ENCODE measurements around the gene PXDN. TPM values are rescaled to one million over a fixed set of nuclear protein-coding genes. Genes with fewer than 3 reads are reported as not detected.

The PXDN gene
- total and polyA plus RNA-seq, 2 of the 4 experiments (the other 2 are of a cell fraction): 153 to 332 TPM

DNA sequence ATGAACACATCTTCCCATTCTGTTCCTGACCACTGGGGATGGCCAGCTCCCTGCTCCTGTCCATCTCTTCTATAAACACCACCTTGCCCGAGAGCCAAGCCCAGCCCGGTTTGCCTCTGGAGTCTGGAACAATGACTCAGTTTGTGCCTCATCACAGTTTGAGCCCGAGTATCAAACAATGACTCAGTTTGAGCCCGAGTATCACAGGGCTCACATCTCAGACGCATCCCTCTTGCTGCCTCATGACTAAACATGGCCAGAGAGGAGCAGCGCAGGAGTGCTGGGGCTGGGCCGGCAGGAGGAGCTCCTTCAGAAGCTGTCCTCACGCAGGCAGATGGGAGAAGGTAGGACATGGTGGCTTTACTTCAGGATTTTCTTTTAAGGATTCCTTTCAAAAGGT is 68.7 kb downstream of the PXDN start:
- peak overlapping the region; percentile 65 for H4K91ac ChIP-seq (ENCODE audit: insufficient read depth, low read depth, low read length)
- in situ Hi-C loops (cut with MboI; ENCODE audit: low sequenced_read_pairs): loop anchor here (5.0 kb wide), 1 partner anchor 72 kb away; no protein-coding TSS in a partner anchor
- peaks cover 27% of the 10 kb centered on the region for H4K20me1 ChIP-seq (ENCODE audit: insufficient read depth, low read length)
- H2BK120ac ChIP-seq (ENCODE audit: low read depth, low read length): peak overlapping the region; percentile 72
- H3K56ac ChIP-seq (ENCODE audit: extremely low read depth, insufficient read depth, low read length): no peak overlapping the region
- no peaks in the 10 kb centered on the region for H3K27me3 ChIP-seq (ENCODE audit: control insufficient read depth, insufficient read depth, low read length)
- intact Hi-C loops (cut with micrococcal nuclease): loop anchor here (1.0 kb wide), 6 partner anchors 21 to 142 kb away; no protein-coding TSS in a partner anchor
- H2AK9ac ChIP-seq (replicated peaks; ENCODE audit: low read depth, low read length, poor library complexity): peak overlapping the region; percentile 92
- H3K4me3 ChIP-seq (ENCODE audit: insufficient read depth, low read depth, low read length): no peak overlapping the region
- peak; percentile 99 for DNase-seq
- ChIA-PET CTCF (interaction anchor here (0.5 to 1.9 kb wide), 13 partner anchors 15 to 142 kb away, joined by 3 to 10 read pairs (median 3); no protein-coding TSS in a partner anchor), POLR2A (ENCODE audit: unreplicated experiment) (no interaction called here)
- peak overlapping the region; percentile 87; the same call in 1 of the 2 replicates for H2AK5ac ChIP-seq (ENCODE audit: low read depth, low read length)
- H4K5ac ChIP-seq (ENCODE audit: low read depth, low read length): no peak overlapping the region
- peak overlapping the region; percentile 60 for H3K27ac ChIP-seq (ENCODE audit: insufficient read depth, low read length)
- H3K9me3 ChIP-seq (ENCODE audit: control insufficient read depth, insufficient read depth, low read length): no peaks in the 10 kb centered on the region
- peak overlapping the region; percentile 85 for H3K4ac ChIP-seq (ENCODE audit: low read depth, low read length)
- H2BK20ac ChIP-seq (ENCODE audit: low read depth, low read length): no peak overlapping the region; the same call in 1 of the 2 replicates
- H3K4me2 ChIP-seq (ENCODE audit: low read depth, low read length): no peak overlapping the region
- BruUV-seq (replicated peaks): no TSS peak
- H3K14ac ChIP-seq (replicated peaks; ENCODE audit: low read depth, low read length): peak overlapping the region; percentile 20; the same call in 1 of the 2 replicates
- H3K18ac ChIP-seq (ENCODE audit: low read depth, low read length): no peak overlapping the region
- no peak overlapping the region for H3K23ac ChIP-seq (ENCODE audit: low read depth, low read length)
- dilution Hi-C loops (cut with HindIII; ENCODE audit: low sequenced_read_pairs, unreplicated experiment): no loop called here
- peak overlapping the region; percentile 78 for H2BK5ac ChIP-seq (ENCODE audit: low read depth, low read length, poor library complexity, severe bottlenecking)
- H3K9ac ChIP-seq (ENCODE audit: low read depth, low read length): no peak overlapping the region; the same call in 1 of the 2 replicates
- H4K8ac ChIP-seq (ENCODE audit: low read depth in 2 of 2, low read length in 2 of 2): peak overlapping the region in 1 of 2 experiments; percentile 42; a peak in 1 of 4 replicates
- H3K4me1 ChIP-seq (ENCODE audit: control insufficient read depth, insufficient read depth, low read length): peaks cover 9% of the 10 kb centered on the region
- peaks cover 81% of the 10 kb centered on the region for H3K36me3 ChIP-seq (ENCODE audit: control insufficient read depth, insufficient read depth, low read length)
- H2BK15ac ChIP-seq (ENCODE audit: low read depth, low read length): no peak overlapping the region
- peaks cover 43 to 90% of the 10 kb centered on the region in 2 experiments for H3K79me1 ChIP-seq (ENCODE audit: low read depth in 1 of 2, low read length in 2 of 2)
- ATAC-seq (ENCODE audit: low read depth): peak; percentile 99
- WGBS, 2 experiments (ENCODE audit: extremely low coverage in 2 of 2, insufficient read length in 1 of 2): 0% methylated on average over 4 of the region's 8 CpGs; no CpG with 5 or more reads in 1 of the 2 experiments
- H2AFZ ChIP-seq (replicated peaks; ENCODE audit: low read length, poor library complexity): peak overlapping the region; percentile 1
- H3K9me1 ChIP-seq (ENCODE audit: insufficient read depth, low read length): peaks cover 16% of the 10 kb centered on the region
- TF ChIP-seq RAD21 (IDR thresholded peaks at IDR 0.05; ENCODE audit: low read length) (peak; percentile 85), CHD1 (IDR thresholded peaks at IDR 0.05; ENCODE audit: low read depth, low read length) (peak; percentile 57; the same call in 1 of the 2 replicates), FOS (IDR thresholded peaks at IDR 0.05; ENCODE audit: low read depth, low read length) (peak; percentile 96), POLR2A (IDR thresholded peaks at IDR 0.05; ENCODE audit: low read depth, low read length) (peak; percentile 78), NFE2L2 (IDR thresholded peaks at IDR 0.05; ENCODE audit: low read depth, low read length) (peak; percentile 77; the same call in 1 of the 2 replicates), SMC3 (IDR thresholded peaks at IDR 0.05; ENCODE audit: low read depth, low read length) (peak; percentile 92), RCOR1 (IDR thresholded peaks at IDR 0.05; ENCODE audit: insufficient replicate concordance, low read length) (peak; percentile 8), MAZ (IDR thresholded peaks at IDR 0.05; ENCODE audit: borderline replicate concordance, low read depth, low read length) (0 out of 2 replicates have a peak, but pooled peaks have one; percentile 27), CEBPB (IDR thresholded peaks at IDR 0.05; ENCODE audit: low read depth, low read length) (no peak), RFX5 (IDR thresholded peaks at IDR 0.05; ENCODE audit: low read depth, low read length) (no peak), MXI1 (IDR thresholded peaks at IDR 0.05; ENCODE audit: borderline replicate concordance, low read depth, low read length) (no peak; the same call in 1 of the 2 replicates), BHLHE40 (IDR thresholded peaks at IDR 0.05; ENCODE audit: low read depth, low read length) (peak; percentile 48)
- TF ChIP-seq, protein P1, sequence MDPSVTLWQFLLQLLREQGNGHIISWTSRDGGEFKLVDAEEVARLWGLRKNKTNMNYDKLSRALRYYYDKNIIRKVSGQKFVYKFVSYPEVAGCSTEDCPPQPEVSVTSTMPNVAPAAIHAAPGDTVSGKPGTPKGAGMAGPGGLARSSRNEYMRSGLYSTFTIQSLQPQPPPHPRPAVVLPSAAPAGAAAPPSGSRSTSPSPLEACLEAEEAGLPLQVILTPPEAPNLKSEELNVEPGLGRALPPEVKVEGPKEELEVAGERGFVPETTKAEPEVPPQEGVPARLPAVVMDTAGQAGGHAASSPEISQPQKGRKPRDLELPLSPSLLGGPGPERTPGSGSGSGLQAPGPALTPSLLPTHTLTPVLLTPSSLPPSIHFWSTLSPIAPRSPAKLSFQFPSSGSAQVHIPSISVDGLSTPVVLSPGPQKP (IDR thresholded peaks at IDR 0.05; ENCODE audit: borderline replicate concordance, low read depth, low read length): no peak
- TF ChIP-seq, protein P2, sequence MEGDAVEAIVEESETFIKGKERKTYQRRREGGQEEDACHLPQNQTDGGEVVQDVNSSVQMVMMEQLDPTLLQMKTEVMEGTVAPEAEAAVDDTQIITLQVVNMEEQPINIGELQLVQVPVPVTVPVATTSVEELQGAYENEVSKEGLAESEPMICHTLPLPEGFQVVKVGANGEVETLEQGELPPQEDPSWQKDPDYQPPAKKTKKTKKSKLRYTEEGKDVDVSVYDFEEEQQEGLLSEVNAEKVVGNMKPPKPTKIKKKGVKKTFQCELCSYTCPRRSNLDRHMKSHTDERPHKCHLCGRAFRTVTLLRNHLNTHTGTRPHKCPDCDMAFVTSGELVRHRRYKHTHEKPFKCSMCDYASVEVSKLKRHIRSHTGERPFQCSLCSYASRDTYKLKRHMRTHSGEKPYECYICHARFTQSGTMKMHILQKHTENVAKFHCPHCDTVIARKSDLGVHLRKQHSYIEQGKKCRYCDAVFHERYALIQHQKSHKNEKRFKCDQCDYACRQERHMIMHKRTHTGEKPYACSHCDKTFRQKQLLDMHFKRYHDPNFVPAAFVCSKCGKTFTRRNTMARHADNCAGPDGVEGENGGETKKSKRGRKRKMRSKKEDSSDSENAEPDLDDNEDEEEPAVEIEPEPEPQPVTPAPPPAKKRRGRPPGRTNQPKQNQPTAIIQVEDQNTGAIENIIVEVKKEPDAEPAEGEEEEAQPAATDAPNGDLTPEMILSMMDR (conservative IDR thresholded peaks at IDR 0.05; ENCODE audit: low read depth, low read length): peak; percentile 91
- TF ChIP-seq, protein P3, sequence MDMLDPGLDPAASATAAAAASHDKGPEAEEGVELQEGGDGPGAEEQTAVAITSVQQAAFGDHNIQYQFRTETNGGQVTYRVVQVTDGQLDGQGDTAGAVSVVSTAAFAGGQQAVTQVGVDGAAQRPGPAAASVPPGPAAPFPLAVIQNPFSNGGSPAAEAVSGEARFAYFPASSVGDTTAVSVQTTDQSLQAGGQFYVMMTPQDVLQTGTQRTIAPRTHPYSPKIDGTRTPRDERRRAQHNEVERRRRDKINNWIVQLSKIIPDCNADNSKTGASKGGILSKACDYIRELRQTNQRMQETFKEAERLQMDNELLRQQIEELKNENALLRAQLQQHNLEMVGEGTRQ (IDR thresholded peaks at IDR 0.05; ENCODE audit: low read depth, low read length): 0 out of 2 replicates have a peak, but pooled peaks have one; percentile 13
